Left renal cortex interstitium (tissue), 4 donors: ENCODE measurements around the gene ABLIM1. TPM values are rescaled to one million over a fixed set of nuclear protein-coding genes. Genes with fewer than 3 reads are reported as not detected.

ENCODE experiments used
- DNase-seq, 4 donors: peaks; one replicate each; pipeline ENCODE4 v3.0.0-alpha.2; 2013; ENCODE audit warnings: low read depth in 4 of 4, low spot score in 2 of 4, missing footprints in 1 of 4
- polyA plus RNA-seq, 4 donors: library from polyadenylated mRNA; unstranded; fragments of 120-200 nt; gene quantifications; one replicate each; pipeline ENCODE4 v1.2.1, GENCODE V29; 2013; ENCODE audit not compliant: insufficient read length in 4 of 4

The ABLIM1 gene
- polyA plus RNA-seq, 4 donors, result 85.7 to 118 (median 95.5) TPM

- DNase-seq, result no peak
Measured at GRCh38 chr10:114474989-114475388, 183.1 kb downstream of the ABLIM1 start.

- DNase-seq, result no peak
Measured at GRCh38 chr10:114473776-114474175, 184.3 kb downstream of the ABLIM1 start.

- no peak for DNase-seq
Measured at GRCh38 chr10:114472877-114473253, 185.2 kb downstream of the ABLIM1 start.

GRCh38 chr10:114471906-114472876, 185.9 kb downstream of the ABLIM1 start:
- no peak for DNase-seq

GRCh38 chr10:114470956-114471905, 186.8 kb downstream of the ABLIM1 start:
- peak in 3 of 4 donors; percentile 46 to 56 (median 52) for DNase-seq

- no peak for DNase-seq
Measured at GRCh38 chr10:114470361-114470760, 187.7 kb downstream of the ABLIM1 start.

GRCh38 chr10:114458955-114459354, 199.1 kb downstream of the ABLIM1 start:
- no peak for DNase-seq

GRCh38 chr10:114458216-114458920, 199.7 kb downstream of the ABLIM1 start:
- DNase-seq, result no peak

- DNase-seq, result no peak
Measured at GRCh38 chr10:114453576-114453975, 204.5 kb downstream of the ABLIM1 start.

- no peak for DNase-seq
Measured at GRCh38 chr10:114448897-114449296, 209.2 kb downstream of the ABLIM1 start.

GRCh38 chr10:114445332-114445731, 212.7 kb downstream of the ABLIM1 start:
- no peak for DNase-seq

GRCh38 chr10:114444819-114445218, 213.3 kb downstream of the ABLIM1 start:
- no peak for DNase-seq

- no peak for DNase-seq
Measured at GRCh38 chr10:114442091-114442630, 215.9 kb downstream of the ABLIM1 start.

- no peak for DNase-seq
Measured at GRCh38 chr10:114441107-114441506, 217.0 kb downstream of the ABLIM1 start.

- no peak for DNase-seq
Measured at GRCh38 chr10:114437473-114438292, 220.4 kb downstream of the ABLIM1 start.

- DNase-seq, result no peak
Measured at GRCh38 chr10:114436941-114437340, 221.1 kb downstream of the ABLIM1 start.

- DNase-seq, result no peak
Measured at GRCh38 chr10:114432566-114433093, 225.4 kb downstream of the ABLIM1 start.

- DNase-seq, result no peak
Measured at GRCh38 chr10:114431414-114432135, 226.5 kb downstream of the ABLIM1 start.
